ENCODE data around the gene C15orf39.

C15orf39 gene

DNA sequence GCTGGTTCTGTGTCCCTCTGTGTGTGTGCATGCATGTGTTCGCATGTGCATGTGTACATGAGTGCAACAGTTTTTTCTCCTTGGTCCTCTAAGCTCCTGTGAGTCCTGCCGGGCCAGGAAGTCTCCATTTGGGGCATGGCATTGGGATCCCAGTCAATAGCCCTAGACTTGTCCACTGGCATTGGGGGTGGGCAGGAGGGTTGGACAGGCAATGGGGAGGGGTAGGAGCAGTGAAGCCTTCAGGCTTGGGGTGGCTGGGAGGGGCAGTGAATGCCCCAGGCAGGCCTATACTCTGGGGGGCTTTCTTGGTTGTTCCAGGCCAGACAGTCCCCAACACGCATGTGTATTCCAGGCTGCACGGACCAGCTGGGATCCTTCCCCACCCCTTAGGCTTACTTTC is 15.6 kb upstream of the C15orf39 start:
- no peak overlapping the region for H2AFZ ChIP-seq (ENCODE audit: low read depth)
- no peak overlapping the region for H3K4me2 ChIP-seq
- H4K20me1 ChIP-seq (ENCODE audit: insufficient read depth) = no peaks in the 10 kb centered on the region
- no peak overlapping the region for H3K4me3 ChIP-seq (IDR thresholded peaks at IDR 0.05; ENCODE audit: insufficient read depth, low read depth, low read length)
- H3K4me1 ChIP-seq (ENCODE audit: low read depth, poor library complexity, severe bottlenecking) = no peaks in the 10 kb centered on the region
- no peak overlapping the region for H3K9ac ChIP-seq
- TF ChIP-seq, protein P1, sequence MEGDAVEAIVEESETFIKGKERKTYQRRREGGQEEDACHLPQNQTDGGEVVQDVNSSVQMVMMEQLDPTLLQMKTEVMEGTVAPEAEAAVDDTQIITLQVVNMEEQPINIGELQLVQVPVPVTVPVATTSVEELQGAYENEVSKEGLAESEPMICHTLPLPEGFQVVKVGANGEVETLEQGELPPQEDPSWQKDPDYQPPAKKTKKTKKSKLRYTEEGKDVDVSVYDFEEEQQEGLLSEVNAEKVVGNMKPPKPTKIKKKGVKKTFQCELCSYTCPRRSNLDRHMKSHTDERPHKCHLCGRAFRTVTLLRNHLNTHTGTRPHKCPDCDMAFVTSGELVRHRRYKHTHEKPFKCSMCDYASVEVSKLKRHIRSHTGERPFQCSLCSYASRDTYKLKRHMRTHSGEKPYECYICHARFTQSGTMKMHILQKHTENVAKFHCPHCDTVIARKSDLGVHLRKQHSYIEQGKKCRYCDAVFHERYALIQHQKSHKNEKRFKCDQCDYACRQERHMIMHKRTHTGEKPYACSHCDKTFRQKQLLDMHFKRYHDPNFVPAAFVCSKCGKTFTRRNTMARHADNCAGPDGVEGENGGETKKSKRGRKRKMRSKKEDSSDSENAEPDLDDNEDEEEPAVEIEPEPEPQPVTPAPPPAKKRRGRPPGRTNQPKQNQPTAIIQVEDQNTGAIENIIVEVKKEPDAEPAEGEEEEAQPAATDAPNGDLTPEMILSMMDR (conservative IDR thresholded peaks at IDR 0.05; ENCODE audit: low read depth, low read length) = no peak
- no peaks in the 10 kb centered on the region for H3K36me3 ChIP-seq (ENCODE audit: insufficient read depth)
- no peaks in the 10 kb centered on the region for H3K27me3 ChIP-seq (ENCODE audit: insufficient read depth, low read depth)
- H3K27ac ChIP-seq = no peak overlapping the region
- H3K79me2 ChIP-seq (ENCODE audit: insufficient read depth, low read depth) = no peaks in the 10 kb centered on the region

DNA sequence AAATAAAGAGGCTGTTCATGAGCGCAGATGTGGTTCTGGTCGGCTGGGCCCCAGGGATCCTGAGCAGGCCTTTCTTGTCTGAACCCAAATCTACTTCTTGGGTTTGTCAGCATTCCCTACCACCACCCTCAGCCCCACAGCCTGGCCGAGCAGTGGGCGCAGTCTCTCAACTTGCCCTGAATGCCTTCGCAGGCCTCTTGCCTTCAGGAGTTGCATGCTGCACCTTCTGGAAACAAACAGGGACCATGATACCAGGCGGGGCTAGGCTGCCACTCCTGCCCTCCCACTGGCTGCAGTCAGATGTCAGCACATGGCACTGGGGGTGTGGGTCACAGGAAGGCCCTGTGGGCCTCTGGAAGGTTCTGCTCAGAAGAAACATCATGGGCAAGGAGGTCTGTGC is 13.2 kb upstream of the C15orf39 start:
- Histone ChIP-seq H3K27ac (no peak overlapping the region), H3K4me3 (IDR thresholded peaks at IDR 0.05; ENCODE audit: insufficient read depth, low read depth, low read length) (no peak overlapping the region), H4K20me1 (ENCODE audit: insufficient read depth) (no peaks in the 10 kb centered on the region), H3K36me3 (ENCODE audit: insufficient read depth) (no peaks in the 10 kb centered on the region), H3K4me1 (ENCODE audit: low read depth, poor library complexity, severe bottlenecking) (no peaks in the 10 kb centered on the region), H2AFZ (ENCODE audit: low read depth) (no peak overlapping the region), H3K27me3 (ENCODE audit: insufficient read depth, low read depth) (no peaks in the 10 kb centered on the region), H3K9ac (no peak overlapping the region), H3K4me2 (no peak overlapping the region), H3K79me2 (ENCODE audit: insufficient read depth, low read depth) (no peaks in the 10 kb centered on the region)
- TF ChIP-seq, protein P1 (conservative IDR thresholded peaks at IDR 0.05; ENCODE audit: low read depth, low read length) = no peak

DNA sequence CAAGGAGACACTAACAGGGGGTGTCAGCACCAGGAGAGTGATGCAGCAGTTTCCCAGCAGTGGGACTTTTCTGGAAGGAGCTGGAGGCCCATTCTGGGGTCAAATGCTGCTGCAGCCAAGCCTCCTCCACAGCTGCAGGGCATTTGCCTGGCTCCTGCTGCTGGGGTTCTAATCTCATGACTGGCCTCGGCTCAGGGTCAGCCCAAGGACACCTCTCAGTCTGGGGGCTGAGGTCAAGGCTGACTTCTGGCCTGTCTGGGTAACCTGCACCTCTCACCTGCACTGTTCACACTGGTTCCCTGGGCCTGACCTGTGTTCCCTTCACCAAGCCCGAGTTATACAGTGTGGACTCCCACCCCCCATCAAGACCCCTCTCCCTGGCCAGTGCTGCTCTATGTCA is 10.4 kb upstream of the C15orf39 start:
- Histone ChIP-seq H3K79me2 (ENCODE audit: insufficient read depth, low read depth) (no peaks in the 10 kb centered on the region), H3K36me3 (ENCODE audit: insufficient read depth) (no peaks in the 10 kb centered on the region), H3K4me1 (ENCODE audit: low read depth, poor library complexity, severe bottlenecking) (no peaks in the 10 kb centered on the region), H3K4me2 (no peak overlapping the region), H3K4me3 (IDR thresholded peaks at IDR 0.05; ENCODE audit: insufficient read depth, low read depth, low read length) (no peak overlapping the region), H3K27ac (no peak overlapping the region), H4K20me1 (ENCODE audit: insufficient read depth) (no peaks in the 10 kb centered on the region), H2AFZ (ENCODE audit: low read depth) (no peak overlapping the region), H3K9ac (no peak overlapping the region), H3K27me3 (ENCODE audit: insufficient read depth, low read depth) (no peaks in the 10 kb centered on the region)
- TF ChIP-seq, protein P1 (conservative IDR thresholded peaks at IDR 0.05; ENCODE audit: low read depth, low read length) = no peak

DNA sequence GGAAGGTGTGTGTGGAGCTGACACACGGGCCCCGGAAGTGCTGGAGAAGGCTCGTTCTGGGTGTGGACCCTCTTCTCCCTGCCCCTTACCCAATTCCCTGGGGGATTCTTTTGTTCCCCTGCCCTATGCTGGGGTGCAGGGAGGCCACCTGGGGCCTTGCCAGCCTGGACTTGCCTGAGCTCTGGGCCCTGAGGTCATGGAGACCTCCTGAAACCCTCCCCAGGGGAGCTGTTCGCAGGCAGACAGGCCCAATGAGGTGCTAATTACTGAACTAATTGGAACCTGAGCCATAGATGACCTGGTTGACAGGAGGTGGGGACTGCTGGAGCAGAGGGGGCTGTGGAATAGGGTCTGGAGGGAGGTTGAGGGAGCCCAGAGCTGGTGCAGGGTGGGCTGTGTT is 9.4 kb upstream of the C15orf39 start:
- Histone ChIP-seq H3K4me1 (ENCODE audit: low read depth, poor library complexity, severe bottlenecking) (peaks cover 5% of the 10 kb centered on the region), H3K79me2 (ENCODE audit: insufficient read depth, low read depth) (no peaks in the 10 kb centered on the region), H3K4me3 (IDR thresholded peaks at IDR 0.05; ENCODE audit: insufficient read depth, low read depth, low read length) (no peak overlapping the region), H3K4me2 (no peak overlapping the region), H3K27ac (no peak overlapping the region), H3K36me3 (ENCODE audit: insufficient read depth) (no peaks in the 10 kb centered on the region), H4K20me1 (ENCODE audit: insufficient read depth) (no peaks in the 10 kb centered on the region), H3K27me3 (ENCODE audit: insufficient read depth, low read depth) (no peaks in the 10 kb centered on the region), H2AFZ (ENCODE audit: low read depth) (no peak overlapping the region), H3K9ac (no peak overlapping the region)
- TF ChIP-seq, protein P1 (conservative IDR thresholded peaks at IDR 0.05; ENCODE audit: low read depth, low read length) = no peak

Data from KMS-11 (cell line).